ENCODE data around the gene OBSCN. TPM values are rescaled to one million over a fixed set of nuclear protein-coding genes. Genes with fewer than 3 reads are reported as not detected.

Gene OBSCN
- total and polyA plus RNA-seq, 2 donors (not counting 3 experiments of a cell fraction or from before 2014, with no cell fraction given): 1.5 to 2.9 TPM

DNA sequence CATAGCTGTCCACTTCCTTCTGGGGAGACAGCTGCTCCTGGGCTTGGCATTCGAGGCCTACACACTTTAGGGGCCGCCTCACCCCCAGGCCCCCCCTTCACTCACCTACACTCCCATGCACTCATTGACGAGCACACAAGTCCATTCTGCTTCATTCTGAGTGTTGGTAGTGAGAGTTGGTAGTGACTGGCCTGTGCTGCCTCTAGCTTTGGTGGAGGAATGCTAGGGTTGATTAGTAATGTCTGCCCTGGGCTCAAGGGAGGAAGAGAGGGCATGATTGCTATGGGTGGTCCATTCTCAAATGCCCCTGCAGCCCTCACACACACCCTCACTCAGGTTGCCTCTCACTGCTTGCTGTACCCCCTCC lies 168.4 kb downstream of the OBSCN start:
- Histone ChIP-seq H3K4me2 (ENCODE audit: insufficient read depth, low read length) (no peak overlapping the region), H3K9ac (replicated peaks; ENCODE audit: extremely low read depth, insufficient read depth, low read length) (no peak overlapping the region), H2AFZ (ENCODE audit: low read depth, low read length) (no peak overlapping the region), H3K36me3 (ENCODE audit: control insufficient read depth in 2 of 2, extremely low read depth in 1 of 2, insufficient read depth in 2 of 2, low read length in 2 of 2) (no peaks in the 10 kb centered on the region), H3K4me1 (ENCODE audit: control insufficient read depth, extremely low read depth, insufficient read depth, low read length) (peaks cover 5% of the 10 kb centered on the region), H3K27ac (ENCODE audit: insufficient read depth, low read depth, low read length) (no peak overlapping the region), H3K9me3 (replicated peaks; ENCODE audit: control insufficient read depth, insufficient read depth, low read length) (no peaks in the 10 kb centered on the region), H3K4me3 (replicated peaks in 1 of 3; ENCODE audit: insufficient read depth in 1 of 3, low read depth in 1 of 3, low read length in 3 of 3) (no peak overlapping the region), H4K20me1 (replicated peaks; ENCODE audit: control insufficient read depth, extremely low read depth, insufficient read depth, low read length) (no peaks in the 10 kb centered on the region), H3K9me1 (replicated peaks; ENCODE audit: control insufficient read depth, extremely low read depth, insufficient read depth, low read length) (no peaks in the 10 kb centered on the region), H3K27me3 (ENCODE audit: control insufficient read depth in 2 of 2, insufficient read depth in 2 of 2, low read length in 2 of 2) (peaks cover 5 to 7% of the 10 kb centered on the region in 2 experiments), H3K79me2 (ENCODE audit: control insufficient read depth, insufficient read depth, low read length) (no peaks in the 10 kb centered on the region)
- TF ChIP-seq MYC (IDR thresholded peaks at IDR 0.05; ENCODE audit: low read depth, low read length) (no peak), GATA2 (IDR thresholded peaks at IDR 0.05; ENCODE audit: insufficient read depth, insufficient read length, low read depth, low read length) (no peak), EZH2 (IDR thresholded peaks at IDR 0.05; ENCODE audit: borderline replicate concordance, low read depth, low read length, severe bottlenecking) (no peak), POLR2AphosphoS5 (IDR thresholded peaks at IDR 0.05; ENCODE audit: insufficient read depth, low read depth, low read length) (no peak), JUN (IDR thresholded peaks at IDR 0.05; ENCODE audit: borderline replicate concordance, insufficient read depth, insufficient read length, low read depth) (no peak), FOS (IDR thresholded peaks at IDR 0.05; ENCODE audit: borderline replicate concordance, insufficient read depth, low read length) (no peak), POLR2A (IDR thresholded peaks at IDR 0.05; ENCODE audit: low read depth, low read length) (no peak)
- TF ChIP-seq, protein P1, sequence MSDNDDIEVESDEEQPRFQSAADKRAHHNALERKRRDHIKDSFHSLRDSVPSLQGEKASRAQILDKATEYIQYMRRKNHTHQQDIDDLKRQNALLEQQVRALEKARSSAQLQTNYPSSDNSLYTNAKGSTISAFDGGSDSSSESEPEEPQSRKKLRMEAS (IDR thresholded peaks at IDR 0.05; ENCODE audit: insufficient read depth, insufficient read length): no peak
- TF ChIP-seq, protein P2, sequence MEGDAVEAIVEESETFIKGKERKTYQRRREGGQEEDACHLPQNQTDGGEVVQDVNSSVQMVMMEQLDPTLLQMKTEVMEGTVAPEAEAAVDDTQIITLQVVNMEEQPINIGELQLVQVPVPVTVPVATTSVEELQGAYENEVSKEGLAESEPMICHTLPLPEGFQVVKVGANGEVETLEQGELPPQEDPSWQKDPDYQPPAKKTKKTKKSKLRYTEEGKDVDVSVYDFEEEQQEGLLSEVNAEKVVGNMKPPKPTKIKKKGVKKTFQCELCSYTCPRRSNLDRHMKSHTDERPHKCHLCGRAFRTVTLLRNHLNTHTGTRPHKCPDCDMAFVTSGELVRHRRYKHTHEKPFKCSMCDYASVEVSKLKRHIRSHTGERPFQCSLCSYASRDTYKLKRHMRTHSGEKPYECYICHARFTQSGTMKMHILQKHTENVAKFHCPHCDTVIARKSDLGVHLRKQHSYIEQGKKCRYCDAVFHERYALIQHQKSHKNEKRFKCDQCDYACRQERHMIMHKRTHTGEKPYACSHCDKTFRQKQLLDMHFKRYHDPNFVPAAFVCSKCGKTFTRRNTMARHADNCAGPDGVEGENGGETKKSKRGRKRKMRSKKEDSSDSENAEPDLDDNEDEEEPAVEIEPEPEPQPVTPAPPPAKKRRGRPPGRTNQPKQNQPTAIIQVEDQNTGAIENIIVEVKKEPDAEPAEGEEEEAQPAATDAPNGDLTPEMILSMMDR (IDR thresholded peaks at IDR 0.05; ENCODE audit: extremely low read depth in 1 of 2, insufficient read depth in 1 of 2, low read depth in 1 of 2, low read length in 2 of 2): no peak
- ChIA-PET CTCF (interaction anchor here (1.2 to 3.1 kb wide), 2 partner anchors 17 to 140 kb away, joined by 3 to 16 read pairs; no protein-coding TSS in a partner anchor), POLR2A (no interaction called here)
- dilution Hi-C loops (cut with MboI; ENCODE audit: extremely low pct_ligation_motif_present, low sequenced_read_pairs): no loop called here
- intact Hi-C loops (cut with micrococcal nuclease): no loop called here
- BruUV-seq (replicated peaks): no TSS peak
- DNase-seq (ENCODE audit: low read depth, low spot score) (no peak), FAIRE-seq (no peak)
